Neural cell (in vitro differentiated cells): Measurements from ENCODE around the gene GLRX5. TPM values are rescaled to one million over a fixed set of nuclear protein-coding genes. Genes with fewer than 3 reads are reported as not detected.

Experiments used
- H2AFZ ChIP-seq: fragments of 200-600, 300-800 bp; sonication (generic), shearing (Covaris generic); 2 replicates; pipeline ENCODE4 v1.6.0; 2014; ENCODE audit warnings: low read depth, mild to moderate bottlenecking, antibody characterized with exemption, low read length, moderate library complexity
- H3F3A ChIP-seq: fragments of 200-600 bp; shearing (Covaris generic); 2 replicates; pipeline ENCODE4 v1.6.1; 2016; ENCODE audit warnings: mild to moderate bottlenecking, moderate library complexity, mixed read lengths, antibody characterized with exemption, low read length; ENCODE audit not compliant: insufficient read depth, poor library complexity, severe bottlenecking
- H3K27ac ChIP-seq: fragments of 200-600, 300-800 bp; sonication (generic), shearing (Covaris generic); 2 replicates; pipeline ENCODE4 v1.5.1; 2014; ENCODE audit warnings: mild to moderate bottlenecking, low read length, moderate library complexity
- H3K27me3 ChIP-seq: fragments of 300-800, 200-600 bp; sonication (generic), shearing (Covaris generic); 2 replicates; pipeline ENCODE4 v1.6.0; 2014; ENCODE audit warnings: mild to moderate bottlenecking, low read depth, low read length, moderate library complexity; ENCODE audit not compliant: insufficient read depth
- H3K36me3 ChIP-seq: fragments of 300-800, 200-600 bp; sonication (generic), shearing (Covaris generic); 2 replicates; pipeline ENCODE4 v1.5.1; 2014; ENCODE audit warnings: mild to moderate bottlenecking, antibody characterized with exemption, low read length, moderate library complexity; ENCODE audit not compliant: insufficient read depth
- H3K4me2 ChIP-seq: fragments of 300-800, 200-600 bp; sonication (generic), shearing (Covaris generic); 2 replicates; pipeline ENCODE4 v1.6.0; 2014; ENCODE audit warnings: mild to moderate bottlenecking, low read length
- H3K4me3 ChIP-seq: fragments of 300-800, 200-600 bp; sonication (generic), shearing (Covaris generic); 2 replicates; pipeline ENCODE4 v1.5.1; 2014; ENCODE audit warnings: mild to moderate bottlenecking, low read length, moderate library complexity
- H3K79me2 ChIP-seq: fragments of 200-600 bp; shearing (Covaris generic); replicated peaks from 2 replicates; pipeline ENCODE4 v1.6.0; 2014; ENCODE audit warnings: mild to moderate bottlenecking, low read length, moderate library complexity; ENCODE audit not compliant: insufficient read depth
- H3K9ac ChIP-seq: fragments of 300-800, 200-600 bp; sonication (generic), shearing (Covaris generic); 2 replicates; pipeline ENCODE4 v1.6.1; 2016; ENCODE audit warnings: mild to moderate bottlenecking, low read length, mixed read lengths
- H3K9me2 ChIP-seq: fragments of 200-600 bp; shearing (Covaris generic); 2 replicates; pipeline ENCODE4 v1.6.1; 2016; ENCODE audit warnings: mild to moderate bottlenecking, low read length, mixed read lengths; ENCODE audit not compliant: insufficient read depth
- H3K9me3 ChIP-seq: fragments of 200-600, 300-800 bp; sonication (generic), shearing (Covaris generic); 2 replicates; pipeline ENCODE4 v1.6.1; 2016; ENCODE audit warnings: mild to moderate bottlenecking, mixed run types, low read length, moderate library complexity, mixed read lengths
- H4K20me1 ChIP-seq: fragments of 200-600 bp; shearing (Covaris generic); 2 replicates; pipeline ENCODE4 v1.6.1; 2016; ENCODE audit warnings: mild to moderate bottlenecking, mixed run types; ENCODE audit not compliant: insufficient read depth
- CTCF ChIP-seq: fragments of 450-650 bp; IDR thresholded peaks from 2 replicates; pipeline ENCODE4 v1.5.1; 2014; ENCODE audit warnings: antibody characterized with exemption, mild to moderate bottlenecking, moderate library complexity; ENCODE audit not compliant: poor library complexity, severe bottlenecking
- EP300 ChIP-seq: fragments of 450-650 bp; conservative IDR thresholded peaks from 2 replicates; pipeline ENCODE4 v1.6.1; 2014; ENCODE audit warnings: antibody characterized with exemption, mild to moderate bottlenecking, moderate library complexity; ENCODE audit not compliant: poor library complexity, severe bottlenecking
- EZH2 ChIP-seq: fragments of 200-600, 300-800 bp; shearing (Covaris generic), sonication (generic); IDR thresholded peaks from 2 replicates; pipeline ENCODE4 v1.6.1; 2014; ENCODE audit warnings: antibody characterized with exemption, low read length, borderline replicate concordance, mild to moderate bottlenecking; ENCODE audit not compliant: insufficient read depth, poor library complexity, severe bottlenecking
- MXI1 ChIP-seq: fragments of 450-650 bp; conservative IDR thresholded peaks from 2 replicates; pipeline ENCODE4 v1.6.1; 2014; ENCODE audit warnings: antibody characterized with exemption, mild to moderate bottlenecking; ENCODE audit not compliant: poor library complexity, severe bottlenecking
- POLR2AphosphoS5 ChIP-seq: IDR thresholded peaks from 2 replicates; pipeline ENCODE4 v1.6.1; 2012
- RAD21 ChIP-seq: fragments of 450-650 bp; conservative IDR thresholded peaks from 2 replicates; pipeline ENCODE4 v1.6.1; 2014; ENCODE audit warnings: antibody characterized with exemption, mild to moderate bottlenecking, moderate library complexity
- SMC3 ChIP-seq: fragments of 450-650 bp; conservative IDR thresholded peaks from 2 replicates; pipeline ENCODE4 v1.6.1; 2014; ENCODE audit warnings: antibody characterized with exemption, mild to moderate bottlenecking, moderate library complexity; ENCODE audit not compliant: poor library complexity
- TAF1 ChIP-seq: IDR thresholded peaks from 2 replicates; pipeline ENCODE4 v1.6.1; 2012; ENCODE audit warnings: low read depth
- polyA plus RNA-seq: library from polyadenylated mRNA; depleted of rRNA; stranded (reverse); fragments of >200 nt; gene quantifications from 2 replicates; pipeline ENCODE4 v1.2.3, GENCODE V29; 2014
- TF ChIP-seq, protein P1 (sequence below): IDR thresholded peaks from 2 replicates; pipeline ENCODE4 v1.6.1; 2012; ENCODE audit warnings: borderline replicate concordance

Gene GLRX5
- polyA plus RNA-seq, 1 donor from 2014 or later: 81.0 TPM

- Histone ChIP-seq H3F3A (no peaks in the 10 kb centered on the region), H3K27ac (no peak overlapping the region)
Observed at GRCh38 chr14:95515080-95515489, 19.8 kb upstream of the GLRX5 start.

DNA sequence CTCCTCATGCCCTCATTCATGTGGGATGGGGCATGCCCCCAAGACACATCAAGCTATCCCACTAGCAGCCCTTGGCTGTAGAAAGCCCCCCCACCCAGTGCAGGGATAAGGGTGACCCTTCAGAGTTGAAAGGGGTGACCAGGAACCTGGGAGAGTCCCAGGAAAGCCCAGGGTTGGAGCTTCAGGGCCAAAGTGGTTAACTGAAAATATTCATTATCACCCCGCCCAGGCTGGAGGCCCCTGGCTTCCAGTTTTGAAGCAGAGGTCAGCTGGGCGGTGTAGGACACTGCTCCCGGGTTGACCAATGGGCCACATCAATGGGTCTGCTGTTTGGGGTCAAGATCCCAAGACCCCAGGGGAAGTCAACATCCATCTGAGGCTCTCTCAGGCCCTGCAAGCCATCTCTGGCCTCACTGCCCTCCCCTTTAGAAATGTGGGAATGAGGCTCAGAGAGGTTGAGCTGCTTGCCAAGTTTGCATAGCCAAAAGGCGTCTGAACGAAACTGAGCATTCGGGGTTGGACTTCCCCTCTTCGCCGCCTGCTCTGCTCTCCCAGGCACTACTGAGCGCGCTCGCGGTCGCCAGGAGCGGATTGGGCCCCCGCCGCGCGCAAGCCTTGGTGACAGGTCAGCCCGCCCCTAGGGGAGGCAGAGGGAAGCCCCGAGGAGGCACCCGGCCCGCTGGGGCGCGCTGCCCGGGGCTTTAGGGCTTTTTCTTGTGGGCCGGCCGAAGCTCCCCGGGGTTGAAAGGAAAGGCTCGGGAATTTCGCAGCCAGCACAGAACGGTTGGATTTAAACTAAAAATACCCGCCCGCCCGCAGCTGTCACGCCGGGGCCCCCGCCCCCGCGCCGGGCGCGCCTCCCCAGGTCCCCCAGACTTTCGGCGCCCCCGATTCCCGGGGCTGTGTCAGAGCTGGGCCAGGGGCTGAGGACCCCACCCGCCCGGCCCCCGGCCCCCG is 19.0 kb upstream of the GLRX5 start:
- Histone ChIP-seq H3K27ac (no peak overlapping the region), H2AFZ (peak overlapping the region; percentile 8), H3F3A (no peaks in the 10 kb centered on the region), H3K9me3 (no peaks in the 10 kb centered on the region), H3K4me3 (peak overlapping the region; percentile 68), H3K79me2 (no peaks in the 10 kb centered on the region), H3K4me2 (peak overlapping the region; percentile 36), H3K27me3 (peaks cover 12% of the 10 kb centered on the region), H3K36me3 (no peaks in the 10 kb centered on the region), H3K9me2 (no peaks in the 10 kb centered on the region), H3K9ac (peak overlapping the region; percentile 51), H4K20me1 (no peaks in the 10 kb centered on the region)
- peak; percentile 31 for TF ChIP-seq RAD21
- TF ChIP-seq CTCF: peak; percentile 59
- no peak for TF ChIP-seq MXI1
- TF ChIP-seq EZH2: no peak
- TF ChIP-seq EP300: no peak
- TF ChIP-seq TAF1: peak; percentile 39

More at GRCh38 chr14:95515080-95515489, 19.8 kb upstream of the GLRX5 start:
- no peaks in the 10 kb centered on the region for H4K20me1 ChIP-seq
- no peaks in the 10 kb centered on the region for H3K79me2 ChIP-seq
- H3K9me2 ChIP-seq: no peaks in the 10 kb centered on the region
- no peaks in the 10 kb centered on the region for H3K36me3 ChIP-seq
- H3K4me3 ChIP-seq: peak overlapping the region; percentile 28
- no peaks in the 10 kb centered on the region for H3K9me3 ChIP-seq
- H2AFZ ChIP-seq: no peak overlapping the region
- TF ChIP-seq RAD21: no peak
- no peak for TF ChIP-seq TAF1
- no peak for TF ChIP-seq SMC3
- TF ChIP-seq POLR2AphosphoS5: no peak
- no peak for TF ChIP-seq EZH2
- no peak for TF ChIP-seq CTCF
- no peak for TF ChIP-seq EP300
- TF ChIP-seq MXI1: no peak
- TF ChIP-seq, protein P1, sequence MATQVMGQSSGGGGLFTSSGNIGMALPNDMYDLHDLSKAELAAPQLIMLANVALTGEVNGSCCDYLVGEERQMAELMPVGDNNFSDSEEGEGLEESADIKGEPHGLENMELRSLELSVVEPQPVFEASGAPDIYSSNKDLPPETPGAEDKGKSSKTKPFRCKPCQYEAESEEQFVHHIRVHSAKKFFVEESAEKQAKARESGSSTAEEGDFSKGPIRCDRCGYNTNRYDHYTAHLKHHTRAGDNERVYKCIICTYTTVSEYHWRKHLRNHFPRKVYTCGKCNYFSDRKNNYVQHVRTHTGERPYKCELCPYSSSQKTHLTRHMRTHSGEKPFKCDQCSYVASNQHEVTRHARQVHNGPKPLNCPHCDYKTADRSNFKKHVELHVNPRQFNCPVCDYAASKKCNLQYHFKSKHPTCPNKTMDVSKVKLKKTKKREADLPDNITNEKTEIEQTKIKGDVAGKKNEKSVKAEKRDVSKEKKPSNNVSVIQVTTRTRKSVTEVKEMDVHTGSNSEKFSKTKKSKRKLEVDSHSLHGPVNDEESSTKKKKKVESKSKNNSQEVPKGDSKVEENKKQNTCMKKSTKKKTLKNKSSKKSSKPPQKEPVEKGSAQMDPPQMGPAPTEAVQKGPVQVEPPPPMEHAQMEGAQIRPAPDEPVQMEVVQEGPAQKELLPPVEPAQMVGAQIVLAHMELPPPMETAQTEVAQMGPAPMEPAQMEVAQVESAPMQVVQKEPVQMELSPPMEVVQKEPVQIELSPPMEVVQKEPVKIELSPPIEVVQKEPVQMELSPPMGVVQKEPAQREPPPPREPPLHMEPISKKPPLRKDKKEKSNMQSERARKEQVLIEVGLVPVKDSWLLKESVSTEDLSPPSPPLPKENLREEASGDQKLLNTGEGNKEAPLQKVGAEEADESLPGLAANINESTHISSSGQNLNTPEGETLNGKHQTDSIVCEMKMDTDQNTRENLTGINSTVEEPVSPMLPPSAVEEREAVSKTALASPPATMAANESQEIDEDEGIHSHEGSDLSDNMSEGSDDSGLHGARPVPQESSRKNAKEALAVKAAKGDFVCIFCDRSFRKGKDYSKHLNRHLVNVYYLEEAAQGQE: no peak
- no peak overlapping the region for H3K4me2 ChIP-seq
- no peak overlapping the region for H3K9ac ChIP-seq
- peaks cover 12% of the 10 kb centered on the region for H3K27me3 ChIP-seq
